AG08396 (cell line): ENCODE measurements around the gene MYO18A.
A peak's percentile ranks its signal among the peaks of the same experiment; 100 is the strongest.
"Not testable (repeated sequence)": the region's sequence is repeated elsewhere in the genome, so short reads cannot be mapped to it uniquely, and the experiment has no call there.

Source experiments
- DNase-seq: peaks from one replicate; pipeline ENCODE4 v3.0.0; 2012; ENCODE audit warnings: low spot score, mixed read lengths

MYO18A gene, protein sequence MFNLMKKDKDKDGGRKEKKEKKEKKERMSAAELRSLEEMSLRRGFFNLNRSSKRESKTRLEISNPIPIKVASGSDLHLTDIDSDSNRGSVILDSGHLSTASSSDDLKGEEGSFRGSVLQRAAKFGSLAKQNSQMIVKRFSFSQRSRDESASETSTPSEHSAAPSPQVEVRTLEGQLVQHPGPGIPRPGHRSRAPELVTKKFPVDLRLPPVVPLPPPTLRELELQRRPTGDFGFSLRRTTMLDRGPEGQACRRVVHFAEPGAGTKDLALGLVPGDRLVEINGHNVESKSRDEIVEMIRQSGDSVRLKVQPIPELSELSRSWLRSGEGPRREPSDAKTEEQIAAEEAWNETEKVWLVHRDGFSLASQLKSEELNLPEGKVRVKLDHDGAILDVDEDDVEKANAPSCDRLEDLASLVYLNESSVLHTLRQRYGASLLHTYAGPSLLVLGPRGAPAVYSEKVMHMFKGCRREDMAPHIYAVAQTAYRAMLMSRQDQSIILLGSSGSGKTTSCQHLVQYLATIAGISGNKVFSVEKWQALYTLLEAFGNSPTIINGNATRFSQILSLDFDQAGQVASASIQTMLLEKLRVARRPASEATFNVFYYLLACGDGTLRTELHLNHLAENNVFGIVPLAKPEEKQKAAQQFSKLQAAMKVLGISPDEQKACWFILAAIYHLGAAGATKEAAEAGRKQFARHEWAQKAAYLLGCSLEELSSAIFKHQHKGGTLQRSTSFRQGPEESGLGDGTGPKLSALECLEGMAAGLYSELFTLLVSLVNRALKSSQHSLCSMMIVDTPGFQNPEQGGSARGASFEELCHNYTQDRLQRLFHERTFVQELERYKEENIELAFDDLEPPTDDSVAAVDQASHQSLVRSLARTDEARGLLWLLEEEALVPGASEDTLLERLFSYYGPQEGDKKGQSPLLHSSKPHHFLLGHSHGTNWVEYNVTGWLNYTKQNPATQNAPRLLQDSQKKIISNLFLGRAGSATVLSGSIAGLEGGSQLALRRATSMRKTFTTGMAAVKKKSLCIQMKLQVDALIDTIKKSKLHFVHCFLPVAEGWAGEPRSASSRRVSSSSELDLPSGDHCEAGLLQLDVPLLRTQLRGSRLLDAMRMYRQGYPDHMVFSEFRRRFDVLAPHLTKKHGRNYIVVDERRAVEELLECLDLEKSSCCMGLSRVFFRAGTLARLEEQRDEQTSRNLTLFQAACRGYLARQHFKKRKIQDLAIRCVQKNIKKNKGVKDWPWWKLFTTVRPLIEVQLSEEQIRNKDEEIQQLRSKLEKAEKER (N-terminal part only)

DNA sequence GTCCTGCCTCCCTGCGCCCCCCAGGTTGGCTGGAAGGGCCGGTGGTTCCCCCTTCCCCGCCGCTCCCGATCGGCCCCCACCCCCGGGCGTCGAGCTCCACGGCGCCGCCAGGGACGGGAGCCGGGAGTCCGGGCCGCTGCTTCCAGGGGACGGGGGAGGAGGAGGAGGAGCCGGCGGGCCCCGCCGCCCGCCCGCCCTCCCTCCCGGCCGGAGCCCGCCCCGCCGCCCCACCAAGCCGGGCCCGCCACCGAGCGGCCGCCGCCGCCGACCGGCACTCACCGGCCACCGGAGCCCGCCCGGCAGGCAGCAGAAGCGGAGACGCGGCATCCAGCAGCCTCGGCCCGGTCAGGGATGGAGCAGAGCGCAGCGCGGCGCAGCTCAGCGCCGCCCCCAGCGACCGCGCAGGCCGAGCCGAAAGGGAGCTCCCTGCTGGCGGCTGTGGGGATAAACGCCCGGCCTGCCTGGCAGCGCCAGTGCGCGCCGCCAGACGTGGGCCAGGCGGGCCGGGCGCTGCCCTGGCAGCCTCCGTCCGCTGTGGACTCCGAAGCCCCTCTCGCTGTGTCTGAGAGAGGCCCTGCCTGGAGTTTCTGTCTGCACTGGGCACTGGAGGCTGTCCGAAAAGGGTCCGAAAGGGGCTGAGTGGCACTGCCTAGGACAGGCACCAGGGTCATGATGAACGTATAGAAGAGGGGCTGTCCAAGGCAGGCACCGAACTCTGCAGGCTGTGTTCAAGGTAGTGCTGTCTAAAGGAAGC lies at the start of gene MYO18A:
Gene MYO18A (minus strand): TSS at position 365 of the 754 bp plus-strand sequence. CDS start 13,458 bp downstream, outside the sequence.
- peak; percentile 95 for DNase-seq

DNA sequence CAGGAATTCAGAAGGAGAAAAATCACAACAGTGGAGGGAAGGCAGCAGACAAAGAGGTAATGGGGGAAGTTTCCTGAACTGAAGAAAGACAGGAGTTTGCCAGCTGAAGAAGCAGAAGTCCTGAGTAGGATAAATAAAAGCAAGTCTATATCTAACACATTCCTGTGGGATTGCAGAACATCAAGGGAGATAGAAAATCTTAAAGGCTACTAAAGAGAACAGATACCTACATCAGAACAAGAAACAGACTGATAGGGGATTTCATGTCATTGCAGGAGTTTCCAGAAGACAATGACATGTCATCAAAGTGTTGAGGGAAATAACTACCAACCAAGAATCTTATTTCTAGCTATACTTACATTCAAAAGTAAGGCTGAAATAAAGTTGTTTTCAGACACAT lies 45.2 kb upstream of the MYO18A start:
- no peak for DNase-seq

DNA sequence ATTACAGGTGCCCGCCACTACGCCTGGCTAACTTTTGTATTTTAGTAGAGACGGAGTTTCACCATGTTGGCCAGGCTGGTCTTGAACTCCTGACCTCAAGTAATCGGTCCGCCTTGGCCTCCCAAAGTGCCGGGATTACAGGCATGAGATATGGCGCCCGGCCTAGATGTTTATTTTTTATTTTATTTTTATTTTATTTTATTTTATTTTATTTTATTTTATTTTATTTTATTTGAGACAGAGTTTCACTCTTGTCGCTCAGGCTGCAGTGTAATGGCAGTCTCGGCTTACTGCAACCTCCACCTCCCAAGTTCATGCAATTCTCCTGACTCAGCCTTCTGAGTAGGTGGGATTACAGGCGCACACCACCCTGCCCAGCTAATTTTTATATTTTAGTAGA lies 41.1 kb upstream of the MYO18A start:
- not testable (repeated sequence) for DNase-seq

DNA sequence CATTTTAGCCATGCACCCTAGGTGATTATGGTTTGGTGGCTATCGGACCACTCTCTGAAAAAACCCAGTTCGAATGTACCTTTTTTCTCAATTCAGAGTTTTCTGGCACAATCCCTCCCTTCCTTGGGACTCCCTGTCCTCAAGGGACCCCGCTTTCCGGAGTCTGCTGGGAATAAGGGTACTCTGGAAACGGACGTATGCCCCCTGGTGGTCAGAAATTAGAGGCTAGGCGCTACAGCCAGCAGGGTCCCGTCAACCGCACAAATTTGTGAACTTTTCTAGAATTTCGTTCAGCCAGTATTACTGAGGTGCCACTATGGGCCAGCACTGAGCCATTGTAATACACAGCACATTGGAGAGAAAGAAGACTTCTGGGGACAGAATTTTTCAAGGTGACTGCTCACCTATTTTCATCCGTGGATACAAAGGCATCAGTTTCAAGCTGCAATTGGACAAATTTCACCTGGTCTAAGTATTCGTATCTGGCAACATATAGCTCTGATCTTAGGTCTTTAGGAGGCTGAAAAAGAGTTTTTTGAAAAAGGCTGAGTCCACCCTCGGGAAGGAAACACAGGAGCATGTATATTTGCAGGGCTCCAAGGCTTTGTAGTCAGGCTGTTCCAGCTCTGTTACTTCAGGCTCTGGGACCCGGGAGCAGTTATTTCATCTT lies 39.3 kb upstream of the MYO18A start:
- DNase-seq = peak; percentile 82

DNA sequence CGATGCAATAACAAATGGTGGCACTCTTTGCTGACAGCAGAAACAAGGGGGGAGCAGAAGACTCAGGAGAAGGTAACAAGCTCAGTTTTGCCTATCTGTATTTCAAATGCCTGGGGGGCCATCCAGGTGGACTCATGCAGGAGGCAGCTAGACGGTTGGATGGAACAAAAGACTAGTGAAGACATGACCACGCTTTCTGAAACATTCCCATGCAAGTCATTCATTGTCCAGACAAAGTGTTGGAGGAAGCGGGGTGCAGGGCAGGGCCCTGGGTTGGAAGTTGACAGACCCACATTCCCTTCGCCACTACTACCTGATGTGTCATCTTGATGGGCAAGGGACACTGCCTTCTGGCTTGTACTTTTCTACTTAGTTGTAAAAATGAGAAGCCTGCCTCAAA lies 36.7 kb upstream of the MYO18A start:
- DNase-seq = no peak

DNA sequence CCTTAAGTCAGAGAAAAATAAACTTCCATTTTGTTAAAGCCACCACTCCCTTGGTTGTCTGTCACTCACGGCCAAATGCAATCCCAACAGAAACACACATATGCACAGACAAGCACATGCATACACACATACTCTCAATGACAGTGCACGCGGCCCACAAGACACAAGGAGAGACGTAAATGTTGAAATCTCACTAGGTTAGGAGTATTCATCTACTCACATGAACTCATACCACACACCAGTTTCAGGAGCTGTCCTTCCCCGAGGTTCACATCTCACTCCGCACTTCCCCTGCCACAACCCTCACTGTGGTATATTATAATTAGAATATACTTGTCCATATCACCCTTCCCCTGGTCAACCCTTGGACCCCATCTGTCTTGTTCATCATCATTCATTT lies 36.0 kb upstream of the MYO18A start:
- DNase-seq = no peak

DNA sequence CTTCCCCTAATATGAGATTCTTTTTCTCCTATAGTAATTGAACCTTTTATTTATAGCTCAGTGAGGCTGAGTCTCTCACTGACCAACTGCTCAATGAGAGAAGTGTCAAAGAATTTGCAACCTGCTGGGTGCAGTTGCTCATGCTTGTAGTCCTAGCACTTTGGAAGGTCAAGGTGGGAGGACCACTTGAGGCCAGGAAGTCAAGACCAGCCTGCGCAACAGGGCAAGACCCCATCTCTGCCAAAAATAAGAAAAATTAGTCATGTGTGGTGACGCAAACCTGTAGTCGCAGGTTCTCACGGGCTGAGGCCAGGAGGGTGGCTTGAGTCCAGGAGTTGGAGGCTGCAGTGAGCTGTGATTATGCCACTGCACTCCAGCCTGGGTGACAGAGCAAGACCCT lies 35.5 kb upstream of the MYO18A start:
- no peak for DNase-seq

DNA sequence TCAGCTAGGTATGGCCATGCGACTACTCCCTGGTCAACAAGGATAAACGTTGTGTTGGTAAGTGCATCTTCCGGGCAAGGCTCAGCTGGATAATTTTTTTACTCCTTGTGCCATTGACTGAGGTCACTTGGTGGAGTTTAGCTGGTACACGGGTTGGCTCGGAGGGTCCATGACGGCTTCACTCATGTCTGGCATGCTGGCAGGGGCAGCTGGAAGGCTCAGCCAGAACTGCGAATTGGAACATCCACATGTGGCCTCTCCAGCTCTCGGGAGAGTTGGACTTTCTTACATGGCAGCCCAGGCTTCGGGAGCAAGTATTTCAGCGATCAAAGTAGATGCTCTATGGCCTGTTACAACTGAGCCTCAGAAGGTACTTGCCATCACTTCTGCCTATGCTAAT lies 35.0 kb upstream of the MYO18A start:
- DNase-seq = no peak

DNA sequence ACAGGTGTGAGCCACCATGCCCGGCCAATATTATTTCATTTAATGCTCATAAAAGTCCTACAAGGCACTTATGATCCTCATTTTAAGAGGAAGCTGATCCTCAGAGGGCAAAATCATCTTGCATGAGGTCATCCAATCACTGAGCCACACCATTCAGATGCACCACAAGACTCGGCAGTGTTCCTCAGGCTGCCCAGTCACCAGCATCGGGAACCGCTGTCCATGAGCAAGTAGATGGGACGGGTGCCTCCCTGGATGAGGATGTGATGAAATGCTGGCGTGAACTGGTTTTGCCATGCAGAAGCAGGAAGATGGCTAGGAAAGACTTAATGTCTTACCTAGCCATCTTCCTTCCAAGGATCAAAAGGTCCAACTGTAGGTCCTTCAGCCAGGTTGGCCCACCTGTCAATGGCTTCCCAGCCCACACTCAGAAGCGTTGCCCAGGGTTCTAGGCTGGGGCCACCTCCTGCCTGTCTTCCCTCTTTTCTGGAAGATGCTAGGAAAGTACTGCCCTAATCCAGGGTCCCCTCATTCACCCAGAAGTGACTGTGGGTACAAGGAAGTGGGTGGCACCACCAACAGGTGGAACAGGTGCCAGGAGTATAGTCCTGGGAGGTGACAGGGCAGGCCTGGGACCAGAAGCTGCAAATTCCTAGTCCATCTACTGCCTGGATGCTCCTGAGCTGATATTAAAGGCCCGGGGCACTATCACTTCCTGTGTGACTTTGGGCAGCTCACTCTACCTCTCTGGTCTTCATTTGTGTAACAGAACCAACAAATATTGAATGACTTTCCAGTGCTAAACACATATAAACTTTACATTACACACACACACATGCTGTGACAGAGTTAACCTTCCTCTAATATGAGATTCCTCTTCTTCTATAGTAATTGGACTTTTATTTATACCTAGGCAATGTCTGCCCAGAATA lies 34.3 kb upstream of the MYO18A start:
- DNase-seq = no peak

DNA sequence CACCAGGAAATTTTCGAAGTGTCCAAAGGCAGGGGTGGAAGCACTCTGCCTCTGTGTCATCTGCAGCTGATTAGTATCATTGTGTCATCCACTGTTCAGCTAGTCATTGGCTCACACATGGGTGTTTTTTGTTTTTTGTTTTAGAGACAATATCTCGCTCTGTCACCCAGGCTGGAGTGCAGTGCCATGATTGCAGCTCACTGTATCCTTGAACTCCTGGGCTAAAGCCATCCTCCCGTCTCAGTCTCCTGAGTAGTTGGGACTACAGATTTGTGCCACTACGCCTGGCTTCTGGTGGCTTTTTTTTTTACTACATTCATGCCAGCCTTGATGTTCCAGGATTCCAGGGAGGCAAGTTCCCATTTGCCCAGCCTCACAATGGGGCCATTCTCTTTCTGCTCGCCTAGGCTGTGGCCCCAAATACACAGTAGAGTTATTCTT lies 32.5 kb upstream of the MYO18A start:
- DNase-seq = no peak

DNA sequence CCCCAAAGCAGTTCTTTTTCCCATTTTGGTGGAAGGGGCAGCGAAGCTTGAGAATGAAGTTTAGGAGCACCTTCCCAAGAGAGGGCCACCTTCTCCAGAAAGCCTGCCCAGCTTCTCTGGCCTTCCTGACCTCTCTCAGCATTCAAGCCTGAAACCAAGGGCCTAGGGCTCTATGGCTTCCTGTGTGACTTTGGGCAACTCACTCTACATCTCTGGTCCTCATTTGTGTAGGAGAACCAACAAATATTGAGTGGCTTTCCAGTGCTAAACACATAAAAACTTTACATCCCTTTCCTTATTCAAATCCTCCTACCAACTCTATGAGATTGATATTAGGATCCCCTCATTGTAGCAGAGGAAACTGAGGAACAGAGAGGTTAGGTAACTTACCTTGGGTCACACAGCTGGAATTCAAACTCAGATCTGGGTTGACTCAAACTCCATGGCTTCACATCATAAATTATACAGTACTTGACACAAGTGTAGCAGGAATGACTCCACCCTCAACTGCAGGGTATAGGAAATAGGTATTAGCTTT lies 32.0 kb upstream of the MYO18A start:
- DNase-seq = no peak

DNA sequence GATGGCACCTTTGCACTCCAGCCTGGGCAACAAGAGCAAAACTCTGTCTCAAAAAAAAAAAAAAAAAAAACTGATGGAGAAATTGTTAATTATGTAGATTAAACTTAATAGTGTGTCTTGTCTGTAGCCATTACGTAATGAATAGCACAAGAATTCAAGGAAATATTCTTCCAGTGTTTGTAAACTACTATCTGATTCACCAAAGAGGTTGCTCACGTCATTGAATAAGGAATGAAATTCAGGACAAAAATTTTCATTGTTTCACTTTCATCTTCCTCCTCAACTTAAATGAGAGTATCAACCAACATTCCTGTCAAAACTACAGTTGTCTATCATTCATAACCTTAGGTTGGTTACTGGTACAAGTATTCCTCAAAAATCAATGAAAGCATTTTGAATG lies 30.7 kb upstream of the MYO18A start:
- no peak for DNase-seq

DNA sequence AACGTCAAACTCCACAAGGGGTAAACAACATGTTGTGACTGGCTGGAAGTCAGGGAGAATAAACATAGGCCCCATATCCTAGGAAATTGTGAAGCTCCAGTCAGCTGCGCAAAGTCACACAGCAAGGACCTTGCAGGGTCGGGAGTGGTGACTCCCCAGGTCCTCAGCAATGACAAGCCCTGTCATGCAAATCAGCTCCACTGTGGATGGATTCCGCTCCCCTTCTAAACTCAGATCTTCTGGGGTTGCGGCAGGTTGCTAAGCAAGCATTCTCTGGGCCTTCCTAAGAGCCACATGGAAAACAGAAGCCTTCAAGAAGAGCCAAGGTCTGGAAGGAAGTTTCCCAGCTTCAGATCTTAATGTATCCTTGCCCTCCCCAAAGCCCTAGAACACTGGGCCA lies 28.9 kb upstream of the MYO18A start:
- DNase-seq = no peak

DNA sequence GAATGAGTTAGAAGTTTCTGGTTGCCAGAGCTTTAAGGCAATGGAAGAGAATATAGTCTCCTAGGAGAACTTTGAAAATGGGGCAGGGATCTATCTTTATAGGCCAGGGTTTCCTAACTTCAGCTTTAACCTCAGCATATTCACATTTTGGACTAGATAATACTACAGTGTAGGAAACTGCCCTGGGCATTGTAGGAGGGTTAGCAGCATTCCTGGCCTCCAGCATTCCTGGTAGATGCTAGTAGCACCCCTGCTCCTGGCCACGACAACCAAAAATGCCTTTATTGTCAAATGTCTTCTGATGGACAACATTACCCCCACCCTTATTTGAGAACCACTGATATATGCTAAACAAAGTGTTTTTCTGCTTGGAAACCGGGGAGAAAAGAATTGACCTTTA lies 27.8 kb upstream of the MYO18A start:
- DNase-seq = no peak

DNA sequence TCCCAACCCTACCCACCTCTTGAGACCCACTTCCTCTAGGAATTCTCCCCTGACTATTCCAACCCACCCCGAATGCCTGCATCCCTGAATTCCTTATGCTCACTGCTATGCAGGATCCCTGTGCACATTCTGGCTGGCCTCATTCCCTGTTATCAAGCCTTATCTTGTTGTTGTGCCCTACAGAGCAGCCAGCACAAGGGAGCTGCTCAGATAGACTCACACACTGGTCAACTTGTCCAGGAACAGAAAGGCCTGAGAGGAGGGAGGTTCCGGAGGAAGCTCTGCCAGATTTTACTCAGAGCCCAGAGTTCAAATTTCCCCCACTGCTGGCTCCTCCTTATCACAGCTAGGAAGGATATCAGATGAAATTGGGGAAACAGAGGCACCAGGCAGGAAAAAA lies 24.8 kb upstream of the MYO18A start:
- no peak for DNase-seq

DNA sequence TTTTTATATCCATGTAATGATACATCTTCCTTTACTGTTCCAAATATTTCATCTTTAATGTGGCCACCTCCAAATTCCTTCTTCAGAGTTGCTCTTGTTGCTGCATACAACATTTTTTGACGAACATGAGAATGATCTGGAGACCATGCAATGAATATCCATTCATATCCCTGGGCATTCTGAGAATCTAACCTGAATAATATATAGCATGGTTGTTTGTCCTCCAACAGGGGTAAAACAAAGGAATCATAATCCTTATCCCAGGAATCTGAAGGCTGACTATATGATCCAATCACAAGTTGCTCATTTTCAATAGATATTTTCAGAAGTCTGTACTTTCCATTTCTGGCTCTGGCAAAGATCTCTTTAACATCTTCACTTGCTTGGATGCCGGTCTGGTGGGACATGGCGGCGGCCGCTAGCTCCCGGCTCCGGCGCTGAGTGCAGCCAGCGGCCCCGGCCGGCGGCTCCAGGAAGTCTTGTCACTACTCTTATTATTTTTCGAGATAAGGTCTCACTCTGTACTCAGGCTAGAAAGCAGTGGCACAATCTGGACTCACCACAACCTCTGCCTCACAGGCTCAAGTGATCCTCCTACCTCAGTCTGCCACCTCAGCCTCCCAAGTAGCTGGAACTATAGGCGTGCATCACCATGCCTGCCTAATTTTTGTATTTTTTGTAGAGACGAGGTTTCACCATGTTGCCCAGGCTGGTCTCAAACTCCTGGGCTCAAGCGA lies 24.0 kb upstream of the MYO18A start:
- not testable (repeated sequence) for DNase-seq

DNA sequence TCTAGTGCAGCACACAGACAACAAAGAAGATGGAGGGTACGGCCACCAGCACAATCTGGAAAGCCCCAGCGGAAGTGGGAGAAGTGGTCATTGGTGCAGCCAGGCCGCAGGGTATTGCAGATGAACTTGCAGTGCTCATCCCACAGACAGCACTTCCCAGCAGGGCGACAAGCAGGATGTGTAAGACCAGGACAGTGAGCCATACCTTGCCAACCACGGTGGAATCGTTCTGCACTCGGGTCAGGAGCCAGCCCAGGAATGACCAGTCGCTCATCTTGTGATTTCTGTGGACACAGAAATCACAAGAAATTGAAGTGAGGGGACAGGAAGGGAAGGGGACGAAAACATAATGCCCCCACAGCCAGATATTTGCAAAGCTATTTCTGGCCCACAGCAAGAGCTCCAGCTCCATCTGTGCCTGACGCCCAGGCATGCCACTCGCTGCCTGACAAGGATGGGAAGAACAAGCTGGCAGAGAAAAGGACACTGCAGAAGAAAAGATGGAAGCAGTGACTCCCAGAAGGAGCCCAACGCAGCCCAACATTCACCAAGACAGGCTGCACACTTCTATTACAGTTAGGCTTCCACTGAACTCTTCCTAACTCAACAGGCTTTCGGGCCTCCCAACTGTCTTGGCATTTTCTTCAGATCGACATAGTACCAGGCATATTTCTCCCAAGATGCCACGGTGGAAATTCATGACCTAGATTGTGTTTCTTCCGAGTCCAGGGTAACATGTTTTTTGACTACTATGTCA lies 17.5 kb upstream of the MYO18A start:
- no peak for DNase-seq
